GM21381 (cell line): ENCODE data around the gene PANK4.
"Not testable (repeated sequence)": the region's sequence is repeated elsewhere in the genome, so short reads cannot be mapped to it uniquely, and the experiment has no call there.

Experiments used
- ATAC-seq: cut with Tn5 transposase; IDR thresholded peaks from one replicate; pipeline ENCODE4 v1.9.1; 2021; ENCODE audit warnings: mild to moderate bottlenecking, moderate library complexity; ENCODE audit not compliant: unreplicated experiment

Gene PANK4

DNA sequence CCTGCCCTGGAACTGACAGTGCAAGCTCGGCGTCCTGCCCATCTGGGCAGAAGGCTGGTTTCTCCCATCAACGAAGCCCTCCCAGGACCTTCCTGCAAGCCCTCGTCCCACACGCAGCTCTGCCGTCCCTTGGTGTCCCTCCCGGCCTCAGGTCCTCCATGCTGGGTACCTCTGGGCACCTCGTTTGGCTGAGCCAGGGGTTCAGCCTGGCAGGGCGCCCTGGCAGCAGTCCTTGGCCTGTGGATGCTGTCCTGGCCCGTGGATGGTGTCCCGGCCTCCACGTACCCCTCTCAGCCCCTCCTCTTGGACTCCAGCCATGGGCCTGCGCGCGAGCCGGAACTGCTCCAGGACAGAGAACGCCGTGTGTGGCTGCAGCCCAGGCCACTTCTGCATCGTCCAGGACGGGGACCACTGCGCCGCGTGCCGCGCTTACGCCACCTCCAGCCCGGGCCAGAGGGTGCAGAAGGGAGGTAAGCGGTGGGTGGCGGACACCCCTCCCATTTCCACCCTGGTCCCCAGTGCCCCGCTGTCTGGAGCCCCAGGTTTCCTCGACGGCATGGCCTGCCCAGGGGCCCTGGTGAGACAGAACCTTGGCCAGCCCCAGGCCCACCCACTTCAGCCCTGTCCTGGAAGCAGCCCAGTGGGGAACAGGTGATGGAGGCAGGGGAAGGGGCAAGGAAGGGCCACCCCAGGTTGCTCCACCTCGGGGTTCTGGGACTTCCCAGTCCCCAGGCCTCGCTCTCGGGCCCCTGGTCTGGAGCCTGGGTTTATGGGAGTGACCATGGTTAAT lies 33.3 kb upstream of the PANK4 start:
- no peak for ATAC-seq

DNA sequence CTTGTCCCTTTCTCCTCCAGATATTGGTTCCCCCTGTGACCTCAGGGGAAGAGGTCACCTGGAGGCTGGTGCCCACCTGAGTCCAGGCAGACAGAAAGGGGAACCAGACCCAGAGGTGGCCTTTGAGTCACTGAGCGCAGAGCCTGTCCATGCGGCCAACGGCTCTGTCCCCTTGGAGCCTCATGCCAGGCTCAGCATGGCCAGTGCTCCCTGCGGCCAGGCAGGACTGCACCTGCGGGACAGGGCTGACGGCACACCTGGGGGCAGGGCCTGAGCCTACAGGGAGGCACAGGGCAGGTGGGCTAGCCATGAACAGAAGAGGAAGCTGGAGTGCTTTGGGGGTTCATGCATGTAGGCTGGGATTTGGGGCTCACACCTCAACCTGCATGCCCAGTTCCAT lies 32.5 kb upstream of the PANK4 start:
- no peak for ATAC-seq

DNA sequence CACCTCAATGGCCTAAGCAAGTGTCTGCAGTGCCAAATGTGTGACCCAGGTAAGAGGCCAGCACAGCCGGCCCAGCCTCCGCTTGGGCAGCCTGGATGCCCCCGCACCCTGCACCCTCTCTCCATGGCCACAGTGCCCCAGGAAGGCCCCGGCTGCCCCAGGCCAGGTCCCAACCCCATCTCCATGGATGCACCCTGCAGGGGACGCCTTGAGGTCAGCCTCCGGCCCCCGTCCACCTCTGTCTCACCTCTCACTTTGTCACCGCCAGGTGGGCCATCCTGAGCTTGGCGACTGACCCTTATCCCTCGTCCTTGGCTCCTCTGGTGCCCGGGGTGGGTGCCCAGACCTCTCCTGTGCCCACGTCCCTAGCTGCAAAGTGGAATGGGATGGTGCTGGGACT lies 32.0 kb upstream of the PANK4 start:
- no peak for ATAC-seq

DNA sequence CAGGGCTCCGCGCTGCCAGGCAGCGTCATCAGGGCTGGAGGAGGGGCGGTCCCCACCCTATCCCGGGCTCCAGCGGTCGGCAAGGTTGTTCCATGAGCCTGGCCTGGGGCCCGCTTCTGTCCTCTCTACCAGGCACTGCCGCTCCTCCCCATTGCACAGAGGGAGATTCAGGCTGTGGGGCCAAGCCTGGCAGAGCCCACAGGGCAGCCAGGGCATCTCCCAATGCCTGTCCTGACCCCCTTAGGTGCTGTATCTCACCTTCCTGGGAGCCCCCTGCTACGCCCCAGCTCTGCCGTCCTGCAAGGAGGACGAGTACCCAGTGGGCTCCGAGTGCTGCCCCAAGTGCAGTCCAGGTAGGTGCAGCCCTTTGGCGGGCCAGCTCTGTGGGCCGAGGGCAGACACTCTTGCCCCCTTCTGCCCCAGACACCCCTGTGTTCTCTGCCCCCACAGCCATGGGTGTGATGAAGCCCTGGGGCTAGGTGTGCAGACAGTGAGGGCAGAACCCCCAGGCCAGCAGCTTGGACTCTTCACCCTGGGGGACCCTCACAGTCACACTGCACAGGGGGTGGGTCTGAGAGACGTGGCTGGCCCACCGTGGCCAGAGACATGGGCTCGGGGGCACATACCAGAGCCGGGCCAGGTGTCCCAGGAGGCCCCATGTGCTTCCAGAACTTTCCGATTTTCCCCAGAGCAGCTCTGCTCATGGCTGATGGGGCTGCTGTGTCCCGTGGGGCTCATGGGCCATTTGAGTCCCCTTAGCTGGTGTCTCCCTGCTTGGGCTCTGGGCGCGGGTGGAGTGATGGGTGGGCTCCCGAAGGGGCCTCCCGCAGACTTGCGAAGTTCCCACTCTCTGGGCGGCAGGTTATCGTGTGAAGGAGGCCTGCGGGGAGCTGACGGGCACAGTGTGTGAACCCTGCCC lies 31.3 kb upstream of the PANK4 start:
- ATAC-seq, result no peak

DNA sequence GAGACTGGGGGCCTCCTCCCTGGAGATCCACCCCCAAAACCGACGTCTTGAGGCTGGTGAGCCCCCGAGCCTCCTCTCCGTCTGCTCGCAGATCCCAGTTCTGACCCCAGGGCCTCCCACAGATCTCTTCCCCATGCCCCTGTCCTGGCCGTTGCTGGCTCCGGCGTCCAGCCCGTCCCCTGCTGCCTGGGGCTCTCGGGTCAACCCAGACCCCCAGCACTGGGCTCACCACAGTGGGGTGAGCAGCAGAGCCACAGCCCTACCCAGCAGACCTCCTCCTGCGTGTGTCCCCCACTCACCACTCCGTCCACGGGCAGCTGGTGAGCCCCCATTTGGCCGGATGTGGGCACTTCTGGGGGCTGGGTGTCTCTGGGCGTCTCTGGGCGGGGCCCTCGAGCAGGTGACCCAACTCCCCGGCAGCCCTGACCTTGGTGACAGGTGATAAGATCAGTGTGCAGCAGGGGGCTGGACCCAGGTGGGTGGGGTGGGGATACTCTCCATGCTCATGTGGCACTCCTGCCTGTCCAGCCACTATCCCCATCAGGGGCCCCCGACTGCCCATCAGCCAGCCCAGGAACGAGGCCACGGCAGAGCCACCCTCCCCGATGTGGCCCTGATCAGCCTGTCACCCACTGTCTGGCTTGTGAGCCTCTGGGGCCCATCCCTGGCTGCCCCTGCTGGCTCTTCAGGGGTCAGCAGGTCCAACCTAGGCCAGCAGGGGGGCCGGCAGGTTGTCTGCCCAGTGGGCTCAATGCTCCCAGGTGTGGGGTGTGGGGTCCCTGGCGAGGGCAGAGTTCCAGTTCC lies 30.5 kb upstream of the PANK4 start:
- ATAC-seq, result peak; percentile 19

DNA sequence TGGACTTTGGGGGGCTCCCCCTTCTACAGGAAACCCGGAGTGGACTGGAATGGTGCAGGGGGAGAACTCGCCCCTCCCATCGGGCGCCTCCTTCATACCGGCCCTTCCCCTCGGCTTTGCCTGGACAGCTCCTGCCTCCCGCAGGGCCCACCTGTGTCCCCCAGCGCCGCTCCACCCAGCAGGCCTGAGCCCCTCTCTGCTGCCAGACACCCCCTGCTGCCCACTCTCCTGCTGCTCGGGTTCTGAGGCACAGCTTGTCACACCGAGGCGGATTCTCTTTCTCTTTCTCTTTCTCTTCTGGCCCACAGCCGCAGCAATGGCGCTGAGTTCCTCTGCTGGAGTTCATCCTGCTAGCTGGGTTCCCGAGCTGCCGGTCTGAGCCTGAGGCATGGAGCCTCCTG lies 29.9 kb upstream of the PANK4 start, which contains the start of gene TNFRSF14:
TSS of gene TNFRSF14 (plus strand) at position 95 of the 401 bp plus-strand sequence. CDS start at position 389, 294 bp downstream.
- ATAC-seq, result peak; percentile 25

DNA sequence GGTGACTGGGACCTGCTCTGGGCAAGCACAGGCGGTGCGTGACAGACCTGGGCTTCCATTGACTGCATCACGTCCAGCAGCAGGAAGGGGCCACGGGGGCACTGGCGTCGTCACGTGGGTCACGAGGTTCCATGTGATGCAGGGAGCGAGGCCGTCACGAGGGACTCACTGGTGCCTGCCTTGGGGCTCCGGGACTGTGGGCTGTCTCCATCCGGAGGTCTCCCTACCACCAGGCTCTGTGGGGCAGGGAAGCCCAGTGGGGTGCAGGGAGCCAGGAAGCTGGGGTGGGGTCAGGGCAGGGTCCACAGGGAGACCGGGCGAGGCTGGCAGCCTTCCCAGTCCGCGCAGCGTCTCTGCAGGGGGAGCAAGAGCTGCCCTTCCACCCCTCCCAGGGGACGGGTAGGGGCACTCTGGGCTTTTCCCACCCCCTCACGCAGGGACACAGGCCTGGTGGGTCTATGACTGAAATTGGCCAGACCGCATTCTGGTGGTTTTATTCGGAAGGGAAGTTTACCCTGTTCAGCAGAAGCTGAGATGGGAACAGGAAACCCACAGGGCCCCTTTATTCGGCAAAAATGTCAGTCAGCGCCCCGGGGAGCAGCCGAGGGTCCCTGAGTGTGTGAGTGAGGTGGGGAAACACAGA lies 29.4 kb upstream of the PANK4 start:
- ATAC-seq, result peak; percentile 35

DNA sequence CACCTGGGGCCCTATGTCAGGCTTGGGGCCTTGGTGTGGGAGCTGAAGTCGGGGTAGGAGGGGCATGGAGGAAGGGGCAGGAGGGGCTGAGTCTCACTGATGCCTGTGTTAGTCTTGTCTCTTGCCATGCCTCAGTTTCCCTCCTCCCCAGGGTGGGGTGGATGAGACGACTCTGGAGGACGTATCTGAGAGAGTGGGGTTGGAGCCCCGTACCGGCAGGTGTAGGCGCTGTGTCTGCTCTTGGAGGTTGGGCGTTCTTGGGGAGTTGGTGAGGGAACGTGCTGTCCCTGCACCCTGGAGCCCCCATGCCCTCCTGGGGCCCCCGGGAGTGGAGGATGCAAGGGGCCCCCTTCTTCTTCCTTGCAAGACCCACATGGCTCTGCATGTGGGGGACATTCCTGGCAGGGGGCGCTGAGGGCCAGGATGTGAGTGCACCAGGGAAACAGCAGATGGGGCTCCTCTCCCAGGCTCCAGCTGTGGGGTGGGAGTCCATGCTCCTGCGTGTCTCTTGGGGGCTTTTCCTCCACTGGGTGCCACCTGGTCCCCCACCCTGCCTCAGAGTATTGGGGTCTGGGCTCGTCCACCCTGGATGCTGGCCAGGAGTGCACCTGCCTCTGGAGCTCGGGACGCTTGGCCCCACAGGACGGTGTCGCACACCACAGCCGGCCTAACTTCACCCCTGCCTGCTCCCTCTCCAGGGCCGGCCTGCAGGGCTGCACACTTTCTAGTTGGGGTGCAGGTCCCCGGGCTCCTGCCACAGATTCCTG lies 28.4 kb upstream of the PANK4 start:
- ATAC-seq, result no peak

DNA sequence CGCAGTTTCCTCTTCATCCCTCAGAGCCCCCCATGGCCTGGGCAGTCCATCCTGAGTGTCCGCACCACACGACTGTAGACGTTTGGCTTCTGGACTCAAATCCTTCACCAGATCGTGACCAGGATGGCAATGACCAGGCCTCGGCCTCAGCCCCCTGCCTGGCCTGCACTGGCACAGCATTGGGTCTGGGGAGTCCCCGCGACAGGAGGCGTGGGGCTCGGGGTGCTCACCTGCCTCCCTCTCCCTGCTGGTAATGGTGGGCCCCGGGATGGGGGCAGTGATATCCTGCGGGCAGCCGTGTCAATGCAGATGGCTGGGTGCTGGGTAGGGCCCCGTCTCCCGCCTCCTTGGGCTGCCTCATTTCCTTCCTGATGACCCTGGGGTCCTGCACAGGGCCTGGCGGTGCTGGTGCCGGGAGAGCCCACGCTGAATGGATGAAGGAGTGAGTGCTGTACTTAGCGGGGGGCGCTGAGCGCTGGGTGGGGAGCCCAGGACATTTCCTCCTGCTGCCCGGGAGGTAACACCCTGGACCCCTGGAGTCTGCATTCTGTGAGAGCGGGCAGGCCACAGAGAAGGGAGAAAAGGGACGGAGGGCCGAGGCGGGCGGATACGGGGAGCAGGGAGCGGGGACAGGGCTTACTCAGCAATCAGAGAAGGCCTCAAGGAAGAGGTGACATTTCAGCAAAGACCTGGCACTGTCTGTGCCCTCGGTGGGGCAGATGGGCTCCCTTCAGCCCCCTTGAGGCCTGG lies 27.6 kb upstream of the PANK4 start:
- ATAC-seq, result no peak

DNA sequence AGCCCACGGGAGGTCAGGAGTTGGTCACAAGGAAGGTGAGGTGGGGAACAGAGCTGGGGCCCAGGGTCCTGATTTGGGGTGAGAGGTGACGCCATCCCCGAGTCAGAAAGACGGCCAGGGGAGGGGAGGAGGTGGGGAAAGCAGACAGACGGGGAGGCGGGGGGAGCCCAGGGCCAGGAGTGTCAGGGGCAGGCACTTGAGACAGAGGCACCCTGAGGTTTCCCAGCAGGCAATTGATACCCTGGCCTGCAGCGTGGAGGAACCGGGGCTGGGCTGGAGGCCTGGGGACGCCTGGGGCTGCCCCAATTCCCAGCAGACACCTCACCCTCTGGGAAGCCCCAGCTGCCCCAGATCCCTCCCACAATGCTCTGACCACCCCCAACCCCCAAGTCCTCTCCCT lies 26.7 kb upstream of the PANK4 start:
- ATAC-seq, result not testable (repeated sequence)

DNA sequence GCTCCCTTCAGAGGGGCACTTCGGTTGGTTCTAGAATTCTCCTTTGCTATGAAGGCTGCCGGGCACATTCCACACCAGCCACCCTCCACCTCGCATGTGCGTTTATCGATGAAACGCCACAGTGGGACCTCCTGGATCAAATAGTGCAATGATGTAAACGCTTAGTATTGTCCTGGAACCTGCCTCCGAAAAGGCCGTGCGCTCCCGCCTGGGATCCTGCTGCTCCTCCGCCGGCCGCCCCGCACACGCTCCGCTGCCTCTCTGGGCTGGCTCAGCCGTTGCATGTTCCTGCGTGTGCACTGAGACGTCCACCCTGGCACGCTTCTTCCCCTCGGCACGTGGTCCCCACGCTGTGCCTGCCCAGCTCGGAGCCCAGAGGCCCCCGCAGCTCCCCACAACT lies 25.8 kb upstream of the PANK4 start:
- ATAC-seq, result no peak

DNA sequence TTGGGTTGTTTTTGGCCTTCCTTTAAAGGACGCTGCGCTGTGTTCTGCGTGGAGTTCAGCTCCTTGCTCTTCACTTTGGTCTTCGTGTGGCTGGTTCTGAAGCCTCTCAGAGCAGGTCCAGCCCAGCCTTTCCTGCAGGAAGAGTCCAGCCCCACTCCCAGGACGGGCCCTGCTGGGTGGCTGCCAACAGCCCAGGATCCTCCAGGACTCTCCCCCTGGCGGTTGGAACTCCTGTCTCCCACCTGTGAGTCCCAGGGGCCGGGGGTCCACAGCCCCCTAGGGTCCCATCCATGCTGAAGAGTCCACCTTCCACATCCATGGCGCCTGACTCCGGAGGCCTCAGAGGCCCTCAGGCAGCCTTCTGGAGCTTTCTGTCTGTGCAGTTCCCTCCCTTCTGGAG lies 25.1 kb upstream of the PANK4 start:
- not testable (repeated sequence) for ATAC-seq

DNA sequence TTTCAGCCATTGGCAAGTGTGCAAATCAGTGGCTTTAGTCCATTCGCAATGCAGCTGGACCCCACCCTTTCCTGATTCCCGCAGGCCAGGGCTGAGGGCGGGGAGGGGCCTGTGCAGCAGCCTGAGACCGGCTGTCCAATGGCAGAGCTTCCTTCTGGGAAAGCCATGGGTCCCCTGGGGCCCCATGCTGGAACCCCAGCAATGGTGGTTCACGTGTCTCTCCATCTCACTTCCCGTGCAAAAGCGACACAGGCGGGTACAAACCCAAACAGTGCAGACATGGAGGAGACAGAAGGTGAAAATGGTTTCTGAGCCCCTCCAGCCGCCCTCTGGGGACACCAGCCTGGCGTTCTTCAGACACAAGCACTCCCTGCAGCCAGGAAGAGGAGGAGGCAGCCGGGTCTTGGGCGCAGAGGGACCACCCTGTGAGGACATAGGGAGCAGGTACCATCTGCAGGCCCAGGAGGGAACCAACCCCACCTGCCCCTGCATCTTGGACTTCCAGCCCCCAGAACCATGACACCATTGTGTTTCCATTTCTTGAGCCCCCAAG lies 24.0 kb upstream of the PANK4 start:
- not testable (repeated sequence) for ATAC-seq

DNA sequence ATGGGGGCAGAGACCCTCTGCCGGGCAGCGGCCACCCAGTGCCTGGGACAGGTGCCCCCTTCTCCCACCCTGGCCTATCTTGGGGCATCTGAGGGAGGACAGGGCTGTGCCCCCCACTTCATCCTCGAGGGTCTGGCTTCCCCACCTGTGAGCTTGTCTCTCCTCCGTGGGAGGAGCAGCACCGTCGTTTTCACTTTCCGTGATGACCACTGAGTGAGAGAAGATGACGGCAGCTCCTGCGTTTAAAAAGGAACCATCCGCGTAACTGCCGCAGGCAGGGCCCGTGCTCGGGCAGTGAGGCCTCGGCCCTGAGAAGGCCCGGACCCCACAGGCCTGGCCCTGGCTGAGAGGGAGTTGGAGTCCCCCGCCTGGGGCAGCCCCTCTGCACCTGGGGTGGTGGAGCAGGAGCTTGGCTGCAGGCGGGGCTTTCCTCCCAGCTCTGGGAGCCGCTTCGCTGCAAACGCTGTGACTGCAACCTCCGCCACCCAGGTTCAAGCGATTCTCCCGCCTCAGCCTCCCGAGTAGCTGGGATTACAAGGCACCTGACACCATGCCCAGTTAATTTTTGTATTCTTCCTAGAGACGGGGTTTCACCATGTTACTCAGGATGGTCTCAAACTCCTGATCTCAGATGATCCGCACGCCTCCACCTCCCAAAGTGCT lies 23.1 kb upstream of the PANK4 start:
- not testable (repeated sequence) for ATAC-seq

DNA sequence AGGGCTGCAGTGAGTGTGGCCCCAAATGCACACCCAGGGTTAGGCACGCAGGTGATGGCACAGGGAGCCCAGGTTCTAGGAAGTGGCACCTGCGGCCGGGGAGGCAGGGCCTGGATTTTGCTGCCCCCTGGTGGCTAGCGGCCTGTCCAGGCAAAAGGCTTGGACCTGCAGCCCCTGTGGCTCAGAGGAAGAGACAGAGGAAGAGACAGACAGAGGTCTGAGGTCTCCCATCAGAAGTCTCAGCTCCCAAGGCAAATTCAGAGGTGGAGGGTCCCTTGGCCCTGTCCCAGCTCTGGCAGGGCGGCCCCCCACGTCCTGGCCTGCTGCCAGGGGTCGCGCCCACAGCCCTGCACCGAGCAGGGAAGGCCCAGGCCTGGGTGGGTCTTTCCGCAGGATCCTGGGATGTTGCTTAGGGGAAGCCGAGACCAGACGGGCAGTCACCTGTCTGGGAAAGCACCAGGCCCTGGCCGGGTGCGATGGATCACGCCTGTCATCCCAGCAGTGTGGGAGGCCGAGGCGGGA lies 21.7 kb upstream of the PANK4 start:
- no peak for ATAC-seq

DNA sequence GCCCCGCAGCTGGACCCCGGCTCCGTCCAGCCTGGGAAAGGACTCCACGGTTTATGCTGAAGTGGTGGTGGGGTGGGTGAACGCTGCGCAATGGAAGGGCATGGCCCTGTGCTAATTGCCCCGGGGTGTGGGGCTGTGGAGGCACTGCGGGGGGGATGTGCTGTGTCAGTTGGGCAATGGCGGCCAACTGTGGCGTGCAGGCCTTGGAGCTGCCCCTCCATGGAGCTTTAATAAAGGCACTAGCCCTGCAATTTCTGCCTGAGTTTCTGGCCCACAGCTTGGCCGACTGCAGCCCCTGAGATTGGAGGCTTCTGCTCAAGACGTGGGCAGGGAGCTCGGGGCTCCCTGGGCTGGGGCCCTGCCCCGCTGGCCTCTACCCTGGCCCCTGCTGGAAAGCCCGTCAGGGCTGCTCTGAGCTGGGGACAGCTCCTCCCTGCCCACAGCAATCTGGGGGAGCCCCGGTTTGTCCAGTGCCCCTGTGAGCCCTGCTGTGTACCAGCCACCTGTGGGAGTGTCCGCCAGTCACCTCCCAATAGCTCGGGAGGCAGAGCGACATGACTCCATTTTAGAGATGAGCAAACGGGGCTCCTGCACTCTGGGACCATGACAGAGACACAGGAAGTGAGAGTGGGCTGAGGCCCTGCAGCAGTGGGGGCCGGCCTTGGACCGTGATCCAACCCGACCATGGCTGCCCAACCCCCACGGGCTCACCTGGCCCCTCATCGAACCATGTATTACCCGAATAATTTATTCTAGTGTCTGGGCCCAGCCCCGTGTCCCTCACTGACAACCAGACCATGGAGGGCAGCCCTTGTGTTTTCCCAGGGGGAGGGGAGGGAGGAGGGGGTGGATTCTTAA lies 21.0 kb upstream of the PANK4 start:
- ATAC-seq, result peak; percentile 2
